ENCODE data around the gene MAGI2. TPM values are rescaled to one million over a fixed set of nuclear protein-coding genes. Genes with fewer than 3 reads are reported as not detected.

MAGI2 gene
- total and polyA plus RNA-seq, 8 donors, result 6.1 to 9.2 (median 7.1) TPM

DNA sequence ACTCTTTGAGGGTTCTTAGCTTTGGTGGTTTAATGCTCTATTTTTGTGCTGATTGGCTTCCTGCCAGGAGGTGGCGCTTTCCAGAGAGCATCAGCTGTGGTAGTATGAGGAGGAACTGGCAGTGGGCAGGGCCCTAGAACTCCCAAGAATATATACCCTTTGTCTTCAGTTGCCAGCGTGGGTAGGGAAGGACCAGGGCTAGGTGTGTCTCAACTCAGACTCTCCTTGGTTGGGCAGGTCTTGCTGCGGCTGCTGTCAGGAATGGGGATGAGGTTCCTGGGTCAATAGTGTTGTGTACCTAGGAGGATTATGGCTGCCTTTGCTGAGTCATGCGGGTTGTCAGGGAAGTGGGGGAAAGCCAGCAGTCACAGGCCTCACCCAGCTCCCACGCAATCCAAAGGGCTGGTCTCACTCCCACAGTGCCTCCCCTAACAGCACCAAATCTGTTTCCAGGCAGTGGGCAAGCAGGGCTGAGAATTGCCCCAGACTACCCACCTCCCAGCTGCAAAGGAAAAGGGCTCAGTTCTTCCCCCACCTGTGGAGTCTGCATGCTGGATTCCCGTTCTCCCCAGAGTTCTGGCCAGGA lies 1463.4 kb downstream of the MAGI2 start:
- ATAC-seq (no peak), DNase-seq (no peak)
- Histone ChIP-seq H3K9me3 (no peaks in the 10 kb centered on the region), H3K27me3 (no peaks in the 10 kb centered on the region), H3K27ac (no peak overlapping the region), H3K4me3 (no peak overlapping the region), H3K36me3 (no peaks in the 10 kb centered on the region), H3K4me1 (no peaks in the 10 kb centered on the region)
- TF ChIP-seq, protein P1, sequence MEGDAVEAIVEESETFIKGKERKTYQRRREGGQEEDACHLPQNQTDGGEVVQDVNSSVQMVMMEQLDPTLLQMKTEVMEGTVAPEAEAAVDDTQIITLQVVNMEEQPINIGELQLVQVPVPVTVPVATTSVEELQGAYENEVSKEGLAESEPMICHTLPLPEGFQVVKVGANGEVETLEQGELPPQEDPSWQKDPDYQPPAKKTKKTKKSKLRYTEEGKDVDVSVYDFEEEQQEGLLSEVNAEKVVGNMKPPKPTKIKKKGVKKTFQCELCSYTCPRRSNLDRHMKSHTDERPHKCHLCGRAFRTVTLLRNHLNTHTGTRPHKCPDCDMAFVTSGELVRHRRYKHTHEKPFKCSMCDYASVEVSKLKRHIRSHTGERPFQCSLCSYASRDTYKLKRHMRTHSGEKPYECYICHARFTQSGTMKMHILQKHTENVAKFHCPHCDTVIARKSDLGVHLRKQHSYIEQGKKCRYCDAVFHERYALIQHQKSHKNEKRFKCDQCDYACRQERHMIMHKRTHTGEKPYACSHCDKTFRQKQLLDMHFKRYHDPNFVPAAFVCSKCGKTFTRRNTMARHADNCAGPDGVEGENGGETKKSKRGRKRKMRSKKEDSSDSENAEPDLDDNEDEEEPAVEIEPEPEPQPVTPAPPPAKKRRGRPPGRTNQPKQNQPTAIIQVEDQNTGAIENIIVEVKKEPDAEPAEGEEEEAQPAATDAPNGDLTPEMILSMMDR (IDR thresholded peaks at IDR 0.05), result no peak
- intact Hi-C loops (cut with DNase I), result no loop called here

DNA sequence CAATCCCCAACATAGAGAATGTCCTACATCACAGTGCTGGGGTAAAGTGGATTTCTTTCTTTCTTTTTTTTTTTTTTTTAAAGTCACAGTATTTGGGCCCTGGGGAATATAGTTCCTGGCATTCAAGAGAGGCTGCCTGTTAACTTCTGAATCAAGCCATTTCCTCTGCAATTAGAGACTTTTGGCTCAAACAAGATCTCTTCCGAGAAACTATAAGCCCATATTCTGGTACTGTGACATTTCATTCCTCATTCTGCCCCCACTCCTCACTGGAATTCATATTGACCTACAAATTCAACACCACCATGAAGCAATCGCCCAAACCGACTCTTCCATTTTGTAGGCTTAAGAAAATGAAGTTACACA lies 1467.5 kb downstream of the MAGI2 start:
- TF ChIP-seq, protein P1 (IDR thresholded peaks at IDR 0.05), result no peak
- Histone ChIP-seq H3K9me3 (no peaks in the 10 kb centered on the region), H3K27ac (no peak overlapping the region), H3K27me3 (no peaks in the 10 kb centered on the region), H3K36me3 (no peaks in the 10 kb centered on the region), H3K4me1 (no peaks in the 10 kb centered on the region), H3K4me3 (no peak overlapping the region)
- ATAC-seq (no peak), DNase-seq (no peak)
- intact Hi-C loops (cut with DNase I), result no loop called here

DNA sequence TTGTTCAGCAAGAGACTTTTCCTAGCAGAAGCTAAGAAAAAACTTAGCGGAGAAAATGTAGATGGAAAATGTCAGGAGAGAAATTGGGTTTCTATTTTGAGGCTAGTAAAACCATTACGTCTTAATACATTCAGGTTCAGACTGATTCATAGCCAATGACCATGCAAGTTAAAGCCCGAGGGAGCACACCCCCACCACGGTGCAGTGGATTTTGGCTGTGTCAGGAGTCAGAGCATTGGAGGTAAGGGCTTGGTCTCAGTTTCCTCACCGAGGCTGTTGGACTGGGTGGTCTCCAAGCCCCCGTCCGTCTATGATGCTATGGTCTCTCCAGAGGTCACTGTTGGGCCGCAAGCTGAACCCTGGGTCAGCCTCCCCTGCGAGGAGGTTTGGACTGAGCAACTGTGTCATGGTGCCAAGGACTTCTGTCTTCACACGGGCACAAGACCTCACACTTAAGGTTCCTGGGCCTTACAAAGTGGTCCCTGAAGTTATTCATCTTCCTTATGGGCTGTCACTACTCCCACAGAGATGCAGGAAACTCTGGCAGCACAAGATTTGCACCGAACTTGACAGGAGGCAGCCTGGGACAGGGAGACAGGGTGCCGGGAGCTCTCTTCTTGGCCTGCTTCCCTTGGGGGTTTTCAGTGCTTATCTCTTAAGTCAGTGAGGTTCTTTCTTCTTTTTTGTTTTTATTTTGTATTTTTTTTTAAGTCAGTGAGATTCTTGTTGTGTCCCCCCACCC lies 1468.1 kb downstream of the MAGI2 start:
- H3K27me3 ChIP-seq, result no peaks in the 10 kb centered on the region
- no peaks in the 10 kb centered on the region for H3K4me1 ChIP-seq
- DNase-seq (no peak), ATAC-seq (no peak)
- no peaks in the 10 kb centered on the region for H3K36me3 ChIP-seq
- no peak overlapping the region for H3K27ac ChIP-seq
- H3K9me3 ChIP-seq, result no peaks in the 10 kb centered on the region
- no peak overlapping the region for H3K4me3 ChIP-seq
- TF ChIP-seq, protein P1 (IDR thresholded peaks at IDR 0.05), result no peak
- intact Hi-C loops (cut with DNase I), result no loop called here

DNA sequence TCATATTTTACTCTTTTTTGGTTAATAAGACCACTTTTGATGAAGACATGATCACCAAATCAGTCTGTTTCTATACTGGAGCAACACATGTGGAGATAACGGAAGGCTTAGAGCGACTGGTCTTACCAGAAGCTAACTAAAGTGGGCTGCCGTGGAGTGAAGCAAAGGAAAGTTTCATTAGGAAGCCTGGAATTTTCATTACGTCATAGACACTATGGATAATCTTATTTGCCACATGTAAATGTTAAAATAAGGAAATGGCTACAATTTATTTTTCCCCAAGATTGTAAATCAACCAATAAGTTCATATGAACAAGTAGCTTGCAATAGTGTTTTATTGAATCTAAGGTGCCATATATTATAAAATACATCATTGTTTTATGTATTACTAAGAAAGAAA lies 1469.5 kb downstream of the MAGI2 start:
- Histone ChIP-seq H3K27ac (no peak overlapping the region), H3K27me3 (no peaks in the 10 kb centered on the region), H3K4me1 (no peaks in the 10 kb centered on the region), H3K4me3 (no peak overlapping the region), H3K36me3 (no peaks in the 10 kb centered on the region), H3K9me3 (no peaks in the 10 kb centered on the region)
- TF ChIP-seq, protein P1 (IDR thresholded peaks at IDR 0.05), result no peak
- DNase-seq (no peak), ATAC-seq (no peak)
- intact Hi-C loops (cut with DNase I), result no loop called here

DNA sequence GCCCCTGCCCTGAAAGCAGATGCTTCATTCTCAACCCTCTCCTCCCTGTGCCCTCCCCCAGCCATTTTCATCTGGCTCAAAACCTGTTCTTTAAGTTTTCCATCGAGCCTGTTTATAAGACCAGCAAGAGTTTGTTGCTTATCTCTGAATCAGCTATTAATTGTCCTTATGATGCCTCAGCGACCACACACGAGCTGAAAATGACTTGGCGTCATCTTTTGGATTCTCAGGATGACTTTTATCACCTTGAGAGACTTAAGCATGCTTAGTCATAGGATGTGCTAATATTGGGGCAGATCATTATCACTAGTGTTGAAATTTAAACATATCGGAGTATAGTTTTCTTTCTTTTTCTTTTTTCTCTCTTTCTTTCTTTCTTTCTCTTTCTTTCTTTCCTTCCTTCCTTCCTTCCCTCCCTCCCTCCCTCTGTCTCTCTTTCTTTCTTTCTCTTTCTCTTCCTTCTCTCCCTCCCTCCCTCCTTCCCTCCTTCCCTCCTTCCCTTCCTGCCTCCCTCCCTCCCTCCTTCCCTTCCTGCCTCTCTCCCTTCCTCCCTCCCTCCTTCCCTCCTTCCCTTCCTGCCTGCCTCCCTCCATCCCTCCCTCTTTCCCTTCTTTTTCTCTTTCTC lies 1470.4 kb downstream of the MAGI2 start:
- Histone ChIP-seq H3K36me3 (no peaks in the 10 kb centered on the region), H3K27ac (no peak overlapping the region), H3K4me3 (no peak overlapping the region), H3K27me3 (no peaks in the 10 kb centered on the region), H3K9me3 (no peaks in the 10 kb centered on the region), H3K4me1 (no peaks in the 10 kb centered on the region)
- ATAC-seq (no peak), DNase-seq (no peak)
- TF ChIP-seq, protein P1 (IDR thresholded peaks at IDR 0.05), result no peak
- intact Hi-C loops (cut with DNase I), result no loop called here

Data from left lung (tissue), 10 donors.